Adrenal gland (tissue), 12 donors: ENCODE measurements around the gene HAUS1. TPM values are rescaled to one million over a fixed set of nuclear protein-coding genes. Genes with fewer than 3 reads are reported as not detected.

Experiments
- DNase-seq, 7 donors: peaks; one replicate each; pipeline ENCODE4 v3.0.0-alpha.2; 2019 to 2020
- H3K27ac ChIP-seq, 5 donors: fragments of 200-600 bp; sonication (generic) in 4 of 5; 1 replicate in 3 of 5; 2 replicates in 2 of 5; pipeline versions ENCODE4 v1.5.1 to v1.8.0; 2016 to 2020; ENCODE audit warnings: mild to moderate bottlenecking in 1 of 5
- H3K27me3 ChIP-seq: fragments of 200-600 bp; 2 replicates; pipeline ENCODE4 v1.8.0; 2021
- H3K36me3 ChIP-seq, 2 donors: fragments of 200-600 bp; replicated peaks in 1 of 2; 1 replicate in 1 of 2; 2 replicates in 1 of 2; pipeline versions ENCODE4 v1.5.1 to v1.8.0; 2018 to 2022
- H3K4me1 ChIP-seq, 2 donors: fragments of 200-600 bp; replicated peaks in 1 of 2; 1 replicate in 1 of 2; 2 replicates in 1 of 2; pipeline versions ENCODE4 v1.5.1 to v1.8.0; 2018 to 2021
- H3K4me3 ChIP-seq, 4 donors: fragments of 200-600 bp; sonication (generic) in 3 of 4; one replicate each; pipeline ENCODE4 v1.5.1; 2016 to 2018
- H3K9me3 ChIP-seq, 3 donors: fragments of 200-600 bp; sonication (generic) in 1 of 3; replicated peaks in 1 of 3; 1 replicate in 2 of 3; 2 replicates in 1 of 3; pipeline versions ENCODE4 v1.5.1 to v1.8.0; 2016 to 2021
- CTCF ChIP-seq, 6 experiments: fragments of 450-650 bp in 4 of 6; fragments of 200-600 bp in 2 of 6; sonication (generic) in 1 of 6; IDR thresholded peaks; 1 replicate in 5 of 6; 2 replicates in 1 of 6; pipeline versions ENCODE4 v1.5.1 to v1.8.0; 2016 to 2021; ENCODE audit warnings: antibody characterized with exemption in 6 of 6, mild to moderate bottlenecking in 2 of 6, moderate library complexity in 1 of 6
- POLR2A ChIP-seq, 2 donors: fragments of 450-650 bp; IDR thresholded peaks; one replicate each; pipeline ENCODE4 v1.6.1; 2017; ENCODE audit warnings: antibody characterized with exemption in 2 of 2, mild to moderate bottlenecking in 2 of 2, moderate library complexity in 1 of 2
- WGBS, 4 donors: extraction: QIAGEN DNeasy Blood & Tissue Kit in 2 of 4; methylation state at CpG; one replicate each; pipeline versions ENCODE4 v1.1.5 to v1.1.7; 2013 to 2017; 5-methylcytosine and 5-hydroxymethylcytosine counted together
- intact Hi-C, 2 donors: fragments of 100-400 bp; cut with DNase I; formaldehyde crosslinking; loops; one replicate each; pipeline versions ENCODE4 v1.14.1 to v1.15.0; 2022 to 2023
- polyA plus RNA-seq, 3 donors: library from polyadenylated mRNA; stranded (reverse); fragments of 200-250 nt in 2 of 3; fragments of 350-450 nt in 1 of 3; fragmentation: Illumina TruSeq in 1 of 3; extraction: RNeasy Lipid Tissue Mini Kit (QIAGEN cat#74804) in 1 of 3; gene quantifications; one replicate each; pipeline ENCODE4 v1.2.3, GENCODE V29; 2013 to 2014
- total RNA-seq, 9 donors: library from RNA; depleted of rRNA in 4 of 9; stranded (reverse); fragments of >200 nt in 4 of 9; fragments of 120-200 nt in 1 of 9; fragmentation: NEBNext Ultra II Directional in 1 of 9; extraction: Animal tissue kit (Norgen Biotek cat#: 25700) in 1 of 9; gene quantifications; one replicate each; pipeline versions ENCODE4 v1.1.0 to v1.2.4, GENCODE V29; 2013 to 2023
- donor health status: healthy with polysubstance abuse.
- donor health status: Bipolar disorder and iron deficiency.
- donor health status: DM: yes; HTN: yes; CAD: no.
- donor health status: DM: no; HTN: no; CAD: no.
- donor health status: DM: no; HTN: no; CAD: no.
- donor health status: DM: yes; HTN: yes; CAD: no.

Gene HAUS1
- total and polyA plus RNA-seq, 12 donors = 12.2 to 42.9 (median 17.2) TPM

- no peak overlapping the region for H3K4me3 ChIP-seq
- 84 to 93% (median 90%) methylated on average over 3 of the region's 3 CpGs for WGBS, 4 donors
- no peak overlapping the region for H3K27ac ChIP-seq
- peaks cover 0 to 7% of the 10 kb centered on the region in 2 donors for H3K4me1 ChIP-seq
- no peaks in the 10 kb centered on the region for H3K36me3 ChIP-seq
- no peak for DNase-seq
- intact Hi-C loops = no loop called here
- H3K27me3 ChIP-seq = no peaks in the 10 kb centered on the region
- TF ChIP-seq POLR2A (IDR thresholded peaks at IDR 0.05) (no peak), CTCF (IDR thresholded peaks at IDR 0.05) (no peak)
- H3K9me3 ChIP-seq = no peaks in the 10 kb centered on the region
Measured at GRCh38 chr18:46060359-46060841, 43.8 kb upstream of the HAUS1 start.

DNA sequence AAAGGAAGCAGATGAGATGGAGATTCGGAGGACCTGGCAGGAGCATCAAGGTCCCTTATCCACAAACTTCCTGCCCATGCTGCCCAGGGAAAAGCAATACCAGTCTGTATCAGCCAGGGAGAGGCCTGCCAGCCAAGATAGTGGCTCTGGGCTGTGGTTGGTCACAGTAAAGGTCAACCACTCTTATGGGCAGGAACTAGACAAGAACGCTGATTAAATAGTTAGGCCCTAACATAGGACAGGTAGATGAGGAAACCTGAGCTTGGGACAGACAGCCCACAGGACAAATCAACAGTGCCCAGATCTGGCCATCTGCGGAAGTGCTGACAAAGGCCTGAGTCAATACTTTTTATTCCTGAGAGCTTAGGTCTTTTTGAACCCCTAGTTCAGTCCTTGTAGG, 42.8 kb upstream of the HAUS1 start:
- Histone ChIP-seq H3K36me3 (no peaks in the 10 kb centered on the region), H3K9me3 (no peaks in the 10 kb centered on the region), H3K4me3 (no peak overlapping the region), H3K27ac (no peak overlapping the region), H3K27me3 (no peaks in the 10 kb centered on the region), H3K4me1 (peaks cover 0 to 7% of the 10 kb centered on the region in 2 donors)
- WGBS, 4 donors = 59 to 77% (median 75%) methylated on average over 3 of the region's 3 CpGs
- intact Hi-C loops = no loop called here
- no peak for DNase-seq
- TF ChIP-seq CTCF (IDR thresholded peaks at IDR 0.05) = no peak
- no peak for TF ChIP-seq POLR2A (IDR thresholded peaks at IDR 0.05)

DNA sequence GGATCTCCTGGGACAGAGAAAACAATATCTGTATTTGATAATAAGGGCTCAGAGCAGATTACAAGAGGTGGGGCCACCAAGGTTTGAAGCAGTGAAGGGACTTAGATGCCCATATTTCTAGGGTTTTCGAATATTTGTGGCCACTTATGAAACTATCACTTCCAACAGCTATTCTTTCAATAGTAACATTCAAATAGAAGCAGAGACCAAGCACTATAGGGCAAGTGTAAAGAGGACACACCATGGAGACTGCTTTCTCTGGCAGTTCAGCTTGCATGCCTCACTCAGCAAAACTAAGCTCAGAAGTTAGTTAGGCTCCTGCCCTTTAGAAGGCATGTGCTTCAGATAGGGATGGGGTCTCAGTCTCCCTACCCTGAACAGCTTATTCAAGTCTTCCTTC, 42.4 kb upstream of the HAUS1 start:
- Histone ChIP-seq H3K27me3 (no peaks in the 10 kb centered on the region), H3K27ac (no peak overlapping the region), H3K4me1 (peaks cover 0 to 7% of the 10 kb centered on the region in 2 donors), H3K4me3 (no peak overlapping the region), H3K9me3 (no peaks in the 10 kb centered on the region), H3K36me3 (no peaks in the 10 kb centered on the region)
- 85 to 94% (median 88%) methylated on average over 1 of the region's 1 CpG for WGBS, 4 donors
- intact Hi-C loops = no loop called here
- TF ChIP-seq CTCF (IDR thresholded peaks at IDR 0.05) (no peak), POLR2A (IDR thresholded peaks at IDR 0.05) (no peak)
- no peak for DNase-seq

- TF ChIP-seq CTCF (IDR thresholded peaks at IDR 0.05) = no peak
- TF ChIP-seq POLR2A (IDR thresholded peaks at IDR 0.05) = no peak
- no peak for DNase-seq
- no peaks in the 10 kb centered on the region for H3K27me3 ChIP-seq
- no peak overlapping the region for H3K4me3 ChIP-seq
- no peaks in the 10 kb centered on the region for H3K36me3 ChIP-seq
- WGBS, 4 donors = 92 to 100% (median 95%) methylated on average over 5 of the region's 5 CpGs
- no peaks in the 10 kb centered on the region for H3K9me3 ChIP-seq
- peaks cover 0 to 7% of the 10 kb centered on the region in 2 donors for H3K4me1 ChIP-seq
- intact Hi-C loops = no loop called here
- H3K27ac ChIP-seq = no peak overlapping the region
Measured at GRCh38 chr18:46062781-46063180, 41.4 kb upstream of the HAUS1 start.
